GM21717 (cell line): ENCODE results near the gene MYOZ2.

Experiments used
- ATAC-seq: cut with Tn5 transposase; IDR thresholded peaks from one replicate; pipeline ENCODE4 v1.9.1; 2021; ENCODE audit warnings: mild to moderate bottlenecking, moderate library complexity; ENCODE audit not compliant: unreplicated experiment

Gene MYOZ2

GRCh38 chr4:119237201-119237600 lies 101.6 kb downstream of the MYOZ2 start:
- ATAC-seq, result no peak
